ENCODE measurements around the gene CTNNBIP1.

CTNNBIP1 gene

DNA sequence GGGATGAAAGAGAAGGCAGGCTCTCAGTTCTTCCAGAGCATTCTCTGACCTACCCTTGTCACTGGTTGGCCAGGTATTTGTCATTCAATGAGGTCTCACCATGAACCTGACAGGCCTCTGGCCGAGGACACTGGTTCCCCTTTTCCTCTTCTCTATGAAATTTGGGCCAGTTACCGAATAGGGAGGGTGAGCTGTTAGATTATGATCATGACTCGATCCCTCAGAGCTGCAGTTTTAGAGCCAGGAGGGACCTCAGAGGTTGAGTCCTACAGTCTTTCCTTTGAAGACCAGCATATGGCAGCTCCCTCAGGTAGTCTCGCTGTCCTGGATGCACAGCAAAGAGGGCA is 56.8 kb downstream of the CTNNBIP1 start:
- no peak for DNase-seq (ENCODE audit: low spot score)

DNA sequence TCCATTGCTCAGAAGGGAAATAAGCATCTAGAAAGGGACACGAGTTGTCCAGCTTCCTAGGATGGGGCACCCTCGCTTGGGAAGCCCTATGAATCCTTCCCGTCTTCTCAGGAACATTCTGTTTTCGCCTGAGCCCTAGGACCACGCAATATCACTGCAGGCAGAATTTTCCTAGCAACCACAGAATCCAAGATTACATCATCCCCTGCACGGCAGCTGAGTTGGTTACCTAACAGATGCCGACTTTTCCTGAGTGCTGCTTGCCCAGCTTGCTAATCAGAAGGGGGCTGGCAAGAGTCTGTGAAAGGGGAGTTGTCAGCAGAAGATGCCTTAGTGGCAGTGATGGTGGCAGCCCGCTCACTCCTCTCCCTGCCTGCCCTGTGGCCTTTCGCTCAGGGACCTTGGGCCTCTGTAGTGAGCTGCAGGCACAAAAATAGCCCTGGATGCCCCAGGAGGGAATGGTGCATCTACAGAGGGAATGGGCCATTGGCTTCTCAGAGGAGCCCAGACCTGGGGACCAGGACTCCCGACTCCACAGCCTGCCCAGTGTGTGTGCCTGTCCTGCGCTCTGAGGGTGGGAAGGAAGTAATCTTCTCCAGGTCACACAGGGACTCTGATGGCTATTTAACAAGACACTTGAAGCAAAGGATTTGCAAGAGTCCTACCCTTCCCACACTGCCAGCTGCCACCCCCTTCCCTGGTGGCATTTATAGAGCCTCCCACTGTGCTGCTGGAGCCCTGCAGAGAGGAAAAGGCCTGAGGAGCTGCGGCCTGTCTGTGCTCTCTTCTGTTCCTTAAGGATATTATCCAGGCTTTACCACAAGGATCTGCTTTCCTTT is 57.4 kb downstream of the CTNNBIP1 start:
- DNase-seq (ENCODE audit: low spot score) = no peak

DNA sequence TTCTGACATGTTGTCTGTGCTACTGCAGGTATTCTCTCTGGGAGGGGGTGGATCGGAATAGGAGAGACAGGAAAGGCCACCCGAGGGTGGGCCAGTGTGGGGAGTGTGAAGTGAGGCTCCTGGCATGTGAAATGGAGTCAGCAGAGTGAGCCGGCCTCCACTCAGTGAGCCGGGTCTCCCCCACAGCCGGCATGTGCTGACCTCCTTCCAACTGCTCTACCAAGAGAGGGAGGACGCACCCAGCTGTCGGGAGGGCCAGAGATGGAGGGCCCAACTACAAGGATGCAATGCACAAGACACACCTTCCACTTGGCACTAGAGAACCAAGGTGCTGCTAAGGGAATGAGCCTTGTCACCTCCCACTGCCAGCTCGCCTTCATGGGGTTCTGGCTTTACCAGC is 58.1 kb downstream of the CTNNBIP1 start:
- no peak for DNase-seq (ENCODE audit: low spot score)

DNA sequence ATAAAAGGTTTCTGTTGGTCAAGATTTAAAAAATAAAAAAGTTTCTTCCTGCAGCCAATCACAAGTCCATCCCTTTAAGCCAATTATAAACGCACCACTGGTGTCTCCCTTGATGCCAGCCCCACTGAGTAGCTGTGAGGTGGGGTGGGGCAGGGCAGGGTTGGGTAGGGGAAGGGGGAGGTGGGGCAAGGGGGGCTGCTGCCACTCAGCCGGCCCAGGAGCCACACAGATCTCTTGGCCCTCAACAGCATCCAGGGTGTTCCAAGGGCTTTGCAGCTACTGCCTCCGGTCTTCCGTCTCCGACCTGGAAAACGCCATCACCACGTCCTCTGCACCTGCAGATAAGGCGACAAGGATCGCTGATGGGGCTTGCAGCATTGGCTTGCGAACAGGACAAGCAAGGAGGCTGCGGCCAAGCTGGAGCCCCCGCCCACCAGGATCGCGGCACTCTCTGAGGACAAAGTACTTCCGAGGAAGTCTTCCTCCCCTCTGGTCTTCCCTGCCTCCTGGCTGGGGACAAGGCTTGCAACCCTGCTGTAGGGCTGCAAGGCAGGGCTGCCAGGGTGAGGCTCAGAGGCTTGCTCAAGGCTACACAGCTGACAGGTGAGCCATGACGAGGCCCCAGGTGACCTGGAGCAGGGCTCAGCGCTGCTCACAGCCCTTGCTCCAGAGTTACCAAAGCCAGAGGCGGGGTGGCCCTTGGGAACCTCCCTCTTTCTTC is 59.5 kb downstream of the CTNNBIP1 start:
- DNase-seq (ENCODE audit: low spot score) = no peak

DNA sequence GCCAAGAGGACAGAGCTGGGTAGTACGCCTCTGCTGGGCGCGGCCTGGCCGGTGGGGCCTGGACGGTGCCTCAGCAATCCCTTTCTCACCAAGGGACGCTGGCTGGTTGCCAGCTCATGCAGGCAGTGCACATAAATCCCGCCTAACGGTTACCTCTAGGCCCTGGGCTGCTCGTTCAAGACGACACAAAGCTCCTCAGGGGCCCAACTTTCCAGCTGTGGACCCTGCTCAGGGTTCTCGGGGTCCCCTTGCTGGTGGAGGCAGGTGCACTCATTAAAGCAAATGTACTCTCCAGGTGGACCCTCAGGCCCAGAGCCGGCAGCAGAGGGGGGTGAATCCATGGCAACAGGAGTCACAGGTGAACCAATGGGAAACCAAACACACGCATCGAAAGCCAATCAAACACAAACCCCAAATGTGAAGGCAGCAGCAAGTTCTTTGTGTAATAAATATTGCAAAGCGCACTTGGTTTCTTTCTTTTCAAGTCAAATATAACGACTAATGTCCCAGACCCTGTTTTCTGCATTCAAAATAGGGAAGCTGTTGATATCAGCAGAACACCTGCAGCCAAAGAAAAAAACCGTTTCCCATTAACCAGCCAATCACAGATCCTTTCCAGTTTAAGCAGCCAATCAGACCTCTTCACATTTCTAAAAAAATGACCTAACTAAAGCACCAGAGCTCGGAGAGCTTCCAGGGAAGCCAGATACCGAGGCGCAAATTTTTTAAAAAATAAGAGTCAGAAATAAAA is 60.2 kb downstream of the CTNNBIP1 start:
- no peak for DNase-seq (ENCODE audit: low spot score)

DNA sequence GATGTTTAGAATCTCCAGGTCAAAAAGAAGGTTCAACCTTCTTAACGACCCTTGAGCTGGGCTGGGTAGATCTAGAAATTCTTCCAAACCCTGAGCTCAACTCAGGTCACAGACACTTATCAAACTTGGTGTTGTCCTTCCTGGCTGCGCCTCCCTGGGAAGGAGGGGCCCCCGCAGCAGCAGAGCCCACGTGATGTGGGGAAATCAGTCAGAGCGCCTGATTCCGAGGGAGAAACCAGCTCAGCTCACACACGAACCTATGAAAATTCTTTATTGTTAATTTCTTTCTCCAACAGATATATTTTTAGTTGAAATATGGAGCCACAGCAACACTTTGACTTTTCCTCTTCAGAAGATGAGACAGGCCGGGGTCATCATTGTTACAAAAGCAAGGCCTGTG is 62.0 kb downstream of the CTNNBIP1 start:
- no peak for DNase-seq (ENCODE audit: low spot score)

DNA sequence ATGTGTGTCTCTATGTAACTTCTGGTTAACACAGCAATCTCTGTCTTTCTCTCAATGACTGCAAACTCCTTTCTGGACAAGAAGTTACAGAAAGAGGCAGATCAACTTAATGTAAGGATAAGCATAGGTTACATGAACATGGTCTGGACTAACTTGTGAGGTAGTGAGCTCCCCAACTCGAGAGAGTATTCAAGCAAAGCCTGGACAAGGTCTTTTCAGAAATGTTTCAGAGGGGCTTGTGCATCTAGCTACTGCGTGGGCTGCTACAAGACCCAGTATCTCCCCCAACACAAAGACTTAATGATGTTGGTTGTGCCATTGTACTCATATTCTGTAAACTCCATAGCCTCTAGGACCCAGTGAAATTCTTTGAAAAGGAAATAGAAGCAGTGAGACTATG is 62.8 kb downstream of the CTNNBIP1 start:
- DNase-seq (ENCODE audit: low spot score) = no peak

DNA sequence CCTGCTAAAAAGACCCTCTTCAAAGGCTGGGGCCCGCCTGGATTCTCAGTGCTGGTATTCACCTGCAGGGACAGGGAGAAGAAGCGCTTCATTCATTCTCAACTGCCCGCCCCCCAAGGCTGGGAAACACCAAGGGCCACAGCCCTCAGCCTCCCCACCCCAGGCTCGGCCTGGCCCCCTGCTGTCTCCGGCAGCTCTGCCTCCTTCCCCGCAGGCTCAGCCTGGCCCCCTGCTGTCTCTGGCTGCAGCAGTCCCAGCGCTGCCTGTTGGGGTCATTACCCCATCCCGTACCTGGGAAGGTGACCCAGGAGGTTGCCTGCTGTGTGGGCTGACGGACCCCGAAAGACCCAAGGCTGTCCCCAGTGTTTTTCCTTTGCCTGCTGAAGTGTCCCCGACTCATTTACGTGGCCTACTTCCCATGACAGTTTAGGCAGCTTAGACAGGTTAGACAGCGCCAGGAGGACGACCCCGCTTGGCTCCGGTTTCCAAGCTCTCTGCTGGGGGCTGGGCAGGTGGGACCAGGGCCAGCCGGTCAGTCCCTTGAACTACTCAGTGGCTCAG is 63.4 kb downstream of the CTNNBIP1 start:
- DNase-seq (ENCODE audit: low spot score) = no peak

DNA sequence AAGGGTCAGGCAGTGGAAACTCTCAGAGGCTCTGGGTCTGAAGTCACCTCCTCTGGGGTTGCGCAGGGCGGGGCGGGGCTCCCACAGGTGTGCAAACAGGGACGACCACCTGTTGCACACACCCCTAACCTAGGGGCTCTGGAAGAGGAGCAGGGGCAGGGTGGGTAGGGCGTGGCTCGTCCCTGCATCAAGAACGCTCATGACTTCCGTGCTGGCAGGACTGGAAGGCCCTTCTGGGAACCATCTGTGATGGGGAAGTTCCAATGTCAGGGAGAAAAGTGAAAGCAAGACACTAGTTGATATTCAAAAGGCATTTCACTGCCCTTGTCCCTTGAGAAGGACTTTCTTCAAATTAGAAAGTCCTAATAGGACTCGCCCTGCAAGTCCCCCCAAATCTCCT is 64.2 kb downstream of the CTNNBIP1 start:
- no peak for DNase-seq (ENCODE audit: low spot score)

DNA sequence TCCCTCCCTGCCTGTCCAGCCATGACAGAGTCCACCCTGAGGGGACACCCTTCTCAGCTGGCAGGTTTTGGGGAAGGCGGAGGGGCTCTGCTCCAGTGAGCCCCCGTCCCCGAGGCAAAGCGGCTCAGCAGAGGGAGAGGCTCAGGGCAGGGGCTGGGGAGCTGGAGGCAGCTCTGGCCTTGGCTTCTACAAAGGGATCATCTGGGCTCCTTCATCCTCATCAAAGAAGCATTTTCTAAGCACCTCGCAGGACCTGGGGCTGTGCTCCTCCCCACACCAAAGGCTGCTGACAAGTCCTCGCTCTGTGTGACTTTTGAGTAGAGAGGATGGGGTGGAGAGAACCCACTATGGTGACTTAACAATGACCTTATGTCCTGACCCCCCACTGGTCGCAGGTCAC is 65.3 kb downstream of the CTNNBIP1 start:
- DNase-seq (ENCODE audit: low spot score) = no peak

DNA sequence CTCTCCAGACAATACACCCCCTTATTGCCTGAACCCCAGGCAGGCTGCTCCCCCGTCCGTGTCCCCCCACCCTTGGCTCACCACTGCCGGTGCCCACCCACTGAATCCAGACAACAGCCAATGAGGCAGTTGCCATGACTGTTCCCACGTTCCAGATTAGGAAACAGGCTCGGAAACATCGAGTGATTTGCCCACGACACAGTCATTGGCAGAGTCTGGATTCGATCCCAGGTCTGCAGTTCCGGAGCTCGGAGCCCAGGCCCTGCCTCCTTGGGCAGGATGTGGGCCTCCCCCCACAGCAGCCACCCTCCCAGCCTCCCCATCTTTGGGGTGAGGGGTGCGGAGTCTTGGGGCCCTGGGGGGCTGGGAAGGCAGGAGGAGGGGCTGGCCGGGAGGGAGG is 66.0 kb downstream of the CTNNBIP1 start:
- no peak for DNase-seq (ENCODE audit: low spot score)

DNA sequence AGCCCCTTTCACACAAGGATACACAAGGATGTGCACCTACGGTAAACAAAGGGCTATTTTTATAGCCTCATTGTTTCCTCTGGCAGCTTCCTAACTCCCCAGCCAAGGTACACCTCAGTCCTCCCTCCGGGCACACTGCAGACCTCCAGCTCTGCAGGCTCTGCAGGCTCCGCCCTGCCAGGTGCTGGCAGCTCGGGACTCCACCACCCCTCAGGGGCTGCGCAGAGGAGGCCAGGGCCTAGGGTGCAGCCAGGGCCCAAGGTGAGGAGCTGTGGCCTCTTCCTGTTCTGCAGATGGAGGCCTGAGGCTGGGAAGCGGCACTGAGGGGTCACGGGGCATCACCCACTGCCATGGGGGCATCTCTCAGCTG is 66.5 kb downstream of the CTNNBIP1 start:
- DNase-seq (ENCODE audit: low spot score) = no peak

DNA sequence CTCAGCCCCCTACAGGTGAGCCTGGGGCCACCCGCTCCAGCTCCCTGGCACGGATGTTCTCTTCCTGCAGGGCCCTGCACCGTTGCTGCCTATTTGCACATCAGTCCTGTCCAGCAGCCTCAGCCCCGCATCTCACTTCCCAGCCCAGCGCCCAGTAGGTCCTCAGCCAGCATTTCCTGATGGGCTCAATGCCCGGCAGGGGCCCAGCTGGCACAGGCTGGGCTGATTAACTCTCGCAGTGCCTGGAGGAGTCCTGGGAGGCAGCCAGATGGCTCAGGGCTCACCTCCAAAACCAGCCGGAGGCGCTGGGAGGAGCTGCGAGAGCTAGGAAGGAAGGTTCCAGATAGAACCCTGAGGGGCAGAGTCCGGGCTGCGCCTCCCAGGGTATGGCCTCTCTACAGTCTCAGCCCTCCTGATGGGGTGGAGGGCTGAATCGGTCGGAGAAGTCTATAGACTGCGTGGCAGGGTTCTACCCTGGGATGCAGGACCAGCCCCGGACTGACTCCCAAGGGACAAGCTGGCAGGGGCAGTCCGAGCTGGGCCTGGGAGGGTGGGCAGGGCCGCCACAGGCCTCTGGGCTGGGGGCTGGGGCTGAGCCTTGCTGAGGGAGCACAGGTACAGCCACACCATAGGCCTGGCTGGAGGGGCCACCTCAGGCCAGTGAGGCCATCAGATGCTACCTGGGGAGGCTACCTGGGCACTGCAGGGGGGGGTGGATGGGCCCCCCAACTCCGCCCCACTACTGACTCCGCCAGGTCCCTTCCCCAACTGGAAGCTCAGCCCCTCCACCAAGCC is 67.1 kb downstream of the CTNNBIP1 start:
- DNase-seq (ENCODE audit: low spot score) = no peak

DNA sequence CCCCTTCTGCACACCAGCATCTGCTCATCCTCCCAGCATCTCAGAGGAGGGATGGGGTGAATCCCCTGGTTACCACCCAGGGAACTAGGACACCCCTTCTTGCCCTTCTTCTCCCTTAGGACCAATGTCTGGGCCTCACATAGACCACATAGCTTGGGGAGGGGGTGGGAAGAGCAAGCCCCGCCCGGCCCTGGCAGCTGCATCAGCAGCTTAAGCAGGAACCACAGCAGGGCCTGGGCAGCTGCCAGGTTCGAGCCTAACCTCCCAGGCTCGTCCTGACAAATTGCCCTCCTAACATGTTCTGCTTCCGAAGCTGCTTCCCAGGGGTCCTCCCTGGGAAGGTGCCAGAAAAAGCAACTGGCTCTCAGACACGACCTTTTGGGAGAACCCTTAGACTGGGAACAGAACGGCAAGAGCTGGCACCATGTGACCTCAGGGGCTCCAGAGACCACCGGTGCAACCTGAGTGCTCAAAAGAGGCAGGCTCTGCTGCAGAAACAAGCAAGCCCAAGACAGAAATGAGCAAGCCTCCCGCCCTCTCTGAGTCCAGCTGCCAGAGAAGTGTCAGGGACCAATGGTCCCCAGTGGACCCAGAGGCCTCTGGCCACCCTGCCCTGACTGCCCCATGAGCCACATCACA is 67.9 kb downstream of the CTNNBIP1 start:
- DNase-seq (ENCODE audit: low spot score) = no peak

DNA sequence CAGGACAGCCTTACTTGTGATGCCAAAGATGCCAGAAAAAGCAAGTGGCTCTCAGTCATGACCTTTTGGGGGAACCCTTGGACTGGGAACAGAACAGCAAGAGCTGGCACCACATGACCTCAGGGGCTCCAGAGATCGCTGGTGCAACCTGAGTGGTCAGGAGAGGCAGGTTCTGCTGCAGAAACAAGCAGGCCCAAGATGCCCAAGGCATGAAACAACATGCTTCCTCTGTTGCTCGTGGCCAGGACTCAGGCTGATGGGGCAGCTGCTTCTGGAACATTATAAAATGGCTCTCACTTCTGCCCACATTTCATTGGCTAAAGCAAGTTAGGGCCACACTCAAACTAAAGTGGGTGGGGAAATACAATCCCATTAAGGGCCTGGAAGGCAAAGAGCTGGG is 68.6 kb downstream of the CTNNBIP1 start:
- DNase-seq (ENCODE audit: low spot score) = no peak

DNA sequence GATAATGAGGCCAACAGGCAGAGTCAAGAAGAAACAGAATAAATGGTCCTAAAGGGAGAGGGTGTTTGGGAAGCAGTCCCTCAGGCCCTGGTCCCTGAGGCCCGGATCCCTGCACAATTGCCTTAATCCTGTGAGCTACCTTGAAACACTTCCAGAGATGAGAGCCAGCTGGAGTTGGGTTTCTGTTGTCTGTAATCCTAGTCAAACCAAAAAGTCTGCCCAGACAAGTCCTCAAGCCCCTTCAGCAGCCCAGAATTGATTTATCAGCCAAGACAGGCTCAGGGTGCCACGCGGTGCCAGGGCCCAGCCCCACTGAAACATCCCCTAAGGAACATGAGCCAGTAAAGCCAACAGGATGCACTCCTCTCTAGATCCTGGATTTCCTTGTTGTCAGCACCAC is 69.9 kb downstream of the CTNNBIP1 start:
- no peak for DNase-seq (ENCODE audit: low spot score)

DNA sequence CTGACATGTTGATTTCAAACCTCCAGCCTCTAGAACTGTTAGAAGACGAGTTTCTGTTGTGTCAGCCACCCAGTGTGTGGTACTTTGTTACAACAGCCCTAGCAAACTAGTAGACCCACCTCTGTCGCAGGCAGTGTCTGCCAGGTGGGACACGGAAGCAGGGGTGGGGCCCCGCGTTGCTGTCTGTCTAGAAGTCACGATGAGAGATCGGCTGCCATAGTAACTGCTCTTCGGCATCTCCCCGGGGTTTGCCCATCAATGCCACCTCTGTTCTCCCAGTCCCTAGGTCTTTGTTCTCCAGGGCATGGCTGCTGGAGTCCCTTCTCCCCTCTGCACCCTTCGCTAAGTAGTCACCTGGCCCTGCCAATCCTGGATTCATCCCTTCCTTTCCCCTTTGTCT is 71.1 kb downstream of the CTNNBIP1 start:
- no peak for DNase-seq (ENCODE audit: low spot score)

DNA sequence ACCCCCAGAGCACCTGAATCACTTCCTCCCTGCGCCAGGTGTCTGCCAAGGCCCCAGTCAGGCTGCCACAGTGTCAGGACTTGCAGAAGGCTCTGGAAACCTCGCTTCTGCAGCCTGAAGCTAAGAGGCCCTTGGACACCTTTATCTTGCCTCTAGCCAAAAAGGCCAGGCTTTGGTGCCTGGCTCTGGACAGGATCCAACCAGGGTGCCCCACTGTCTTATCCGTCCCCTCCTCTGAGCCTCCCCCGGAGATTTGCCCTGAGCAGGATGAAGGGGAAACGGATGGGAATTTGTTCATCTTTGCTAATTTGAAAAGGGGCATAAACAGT is 73.5 kb downstream of the CTNNBIP1 start:
- DNase-seq (ENCODE audit: low spot score) = peak; percentile 65

DNA sequence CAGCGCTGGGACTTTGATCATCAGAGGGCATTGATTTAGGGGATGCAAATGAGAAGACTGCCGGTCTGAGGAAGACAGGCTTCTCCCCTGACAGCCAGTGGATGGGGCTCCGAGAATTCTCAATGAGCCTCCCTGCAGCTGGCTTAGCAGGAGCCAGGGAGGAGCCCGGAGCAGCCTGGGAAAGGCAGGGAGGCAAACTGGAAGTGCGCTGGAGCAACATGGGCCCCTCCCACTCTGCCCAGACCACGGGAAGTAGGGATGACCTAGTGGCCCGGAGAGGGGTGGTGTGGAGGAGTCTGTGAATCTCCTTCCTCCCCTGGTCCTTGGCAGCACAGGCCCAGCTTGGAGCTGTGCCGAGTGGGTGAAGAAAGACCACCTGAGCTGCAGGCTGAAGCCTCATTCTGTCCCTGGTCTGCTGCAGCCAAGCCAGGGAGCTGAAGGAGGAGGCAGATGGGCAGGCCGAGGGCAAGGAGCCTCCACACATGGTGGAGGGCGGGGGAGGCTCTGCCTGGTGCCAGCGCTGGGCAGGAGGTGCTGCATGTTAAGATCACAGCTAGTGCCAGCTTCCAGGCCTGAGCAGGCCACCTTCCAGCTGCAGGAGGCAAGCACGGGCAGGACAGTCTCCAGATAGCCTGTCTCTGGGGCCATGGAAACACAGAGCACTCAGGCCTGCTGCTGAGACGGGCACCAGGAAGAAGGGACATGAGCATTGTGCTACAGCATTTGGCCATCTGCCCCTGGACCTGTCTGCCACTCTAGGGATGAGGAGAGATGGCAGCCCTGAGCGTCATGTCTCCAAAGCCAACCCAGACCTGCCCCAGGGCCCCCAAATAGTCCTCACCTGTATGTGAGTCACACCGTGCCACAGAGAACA is 74.1 kb downstream of the CTNNBIP1 start:
- DNase-seq (ENCODE audit: low spot score) = peak; percentile 39

DNA sequence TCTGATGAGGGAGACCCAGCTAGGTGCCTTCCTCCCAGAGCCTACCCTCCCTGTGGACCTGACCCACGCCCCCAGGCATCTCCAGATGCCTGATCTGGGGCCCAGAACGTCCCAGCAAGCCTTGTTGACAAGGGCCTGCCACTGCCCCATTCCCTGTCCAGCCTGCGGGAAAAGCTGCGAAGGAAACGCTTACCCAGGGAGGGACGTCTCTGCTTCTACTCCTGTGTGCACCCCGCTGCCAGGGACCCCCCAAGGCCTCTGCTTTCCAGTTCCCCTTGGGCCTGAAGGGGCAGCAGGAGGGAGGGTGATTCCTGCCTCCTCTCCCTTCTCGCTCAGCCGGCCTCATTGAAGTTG is 74.7 kb downstream of the CTNNBIP1 start:
- no peak for DNase-seq (ENCODE audit: low spot score)

DNA sequence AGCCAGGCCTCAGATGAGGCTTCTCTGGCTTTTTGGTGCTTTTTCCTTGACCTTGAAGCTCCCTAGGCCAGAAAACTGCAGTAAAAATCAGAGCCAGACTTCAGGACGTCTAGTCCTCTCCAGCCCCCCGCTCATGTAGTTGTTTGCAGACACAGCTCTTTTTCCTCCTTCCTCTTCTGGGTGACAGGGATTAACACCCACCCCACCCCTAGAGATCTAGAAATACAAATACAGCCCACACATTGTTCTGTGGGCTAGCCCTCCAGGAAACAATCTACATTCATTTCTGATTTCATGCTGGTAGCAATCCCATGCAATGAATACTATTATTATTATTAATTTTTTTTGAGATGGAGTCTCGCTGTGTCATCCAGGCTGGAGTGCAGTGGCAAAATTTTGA is 76.4 kb downstream of the CTNNBIP1 start:
- DNase-seq (ENCODE audit: low spot score) = no peak

Measured in SW480 (cell line).